H1 (cell line): ENCODE results near the gene UBB. TPM values are rescaled to one million over a fixed set of nuclear protein-coding genes. Genes with fewer than 3 reads are reported as not detected.
A peak's percentile ranks its signal among the peaks of the same experiment; 100 is the strongest.

Experiments used
- CTCF ChIA-PET: fragments of 300-600 bp; sonication (Branson Sonifier 250); formaldehyde crosslinking; loops from one replicate; lab custom pipeline; 2021; ENCODE audit not compliant: partially characterized antibody; lab: Charles Lee
- POLR2A ChIA-PET: fragments of 300-600 bp; sonication (Branson Sonifier 250); formaldehyde crosslinking; loops from one replicate; lab custom pipeline; 2021; ENCODE audit warnings: inconsistent platforms; ENCODE audit not compliant: partially characterized antibody; lab: Charles Lee
- DNase-seq, 2 experiments: peaks; one replicate each; pipeline versions ENCODE4 v3.0.0 to v3.0.0-alpha.2; 2010 to 2022; ENCODE audit warnings: low spot score in 2 of 2, low read depth in 1 of 2, mixed read lengths in 1 of 2
- FAIRE-seq: peaks from 2 replicates; lab custom pipeline; 2011; peaks lifted over from hg19 to GRCh38; lab: Jason Lieb, UNC
- H2AFZ ChIP-seq: 2 replicates; pipeline ENCODE4 v1.8.1; 2012; ENCODE audit warnings: low read length, inconsistent platforms
- H2AK5ac ChIP-seq: 2 replicates; pipeline ENCODE4 v1.6.1; 2013; ENCODE audit warnings: low read depth, low read length
- H2BK120ac ChIP-seq: replicated peaks from 2 replicates; pipeline ENCODE3; 2013; ENCODE audit warnings: low read depth, low read length, inconsistent platforms
- H2BK12ac ChIP-seq: 2 replicates; pipeline ENCODE4 v1.6.1; 2013; ENCODE audit warnings: low read depth, low read length
- H2BK15ac ChIP-seq: 2 replicates; pipeline ENCODE4 v1.6.1; 2013; ENCODE audit warnings: low read length
- H2BK20ac ChIP-seq: 2 replicates; pipeline ENCODE4 v1.6.1; 2013; ENCODE audit warnings: low read length
- H2BK5ac ChIP-seq: 2 replicates; pipeline ENCODE4 v1.6.1; 2013; ENCODE audit warnings: low read depth, low read length
- H3K14ac ChIP-seq: 2 replicates; pipeline ENCODE4 v1.6.1; 2013; ENCODE audit warnings: inconsistent platforms; ENCODE audit not compliant: insufficient read length
- H3K18ac ChIP-seq: 2 replicates; pipeline ENCODE4 v1.6.1; 2013; ENCODE audit warnings: low read length; ENCODE audit errors: extremely low read depth
- H3K23ac ChIP-seq: 2 replicates; pipeline ENCODE4 v1.6.1; 2013; ENCODE audit warnings: inconsistent platforms; ENCODE audit not compliant: insufficient read length
- H3K23me2 ChIP-seq: 2 replicates; pipeline ENCODE4 v1.6.1; 2013; ENCODE audit warnings: low read depth, low read length
- H3K27ac ChIP-seq: 2 replicates; pipeline ENCODE4 v1.6.1; 2011; ENCODE audit warnings: low read depth, low read length, inconsistent platforms
- H3K27me3 ChIP-seq, 4 experiments: replicated peaks in 1 of 4; 1 replicate in 1 of 4; 2 replicates in 3 of 4; pipeline versions ENCODE4 v1.6.1 to v1.8.1; 2011 to 2013; ENCODE audit warnings: low read length in 3 of 4, mild to moderate bottlenecking in 3 of 4, inconsistent platforms in 2 of 4, mixed read lengths in 2 of 4, moderate library complexity in 1 of 4; ENCODE audit not compliant: control insufficient read depth in 3 of 4, insufficient read depth in 3 of 4; ENCODE audit errors: extremely low read depth in 1 of 4
- H3K36me3 ChIP-seq, 4 experiments: 2 replicates each; pipeline versions ENCODE4 v1.6.1 to v1.8.1; 2011 to 2013; ENCODE audit warnings: mild to moderate bottlenecking in 4 of 4, low read length in 3 of 4, moderate library complexity in 2 of 4, control low read depth in 1 of 4, inconsistent platforms in 1 of 4; ENCODE audit not compliant: insufficient read depth in 4 of 4, control insufficient read depth in 2 of 4
- H3K4ac ChIP-seq: replicated peaks from 2 replicates; pipeline ENCODE3; 2013; ENCODE audit warnings: low read length, low read depth, mixed read lengths, inconsistent platforms; ENCODE audit not compliant: insufficient read length
- H3K4me1 ChIP-seq, 4 experiments: replicated peaks in 1 of 4; 1 replicate in 1 of 4; 2 replicates in 3 of 4; pipeline versions ENCODE4 v1.6.1 to v1.8.1; 2011 to 2013; ENCODE audit warnings: low read length in 3 of 4, inconsistent platforms in 2 of 4, mixed read lengths in 1 of 4; ENCODE audit not compliant: insufficient read depth in 4 of 4, control insufficient read depth in 3 of 4
- H3K4me2 ChIP-seq, 2 experiments: 2 replicates each; pipeline versions ENCODE4 v1.6.1 to v1.8.1; 2011 to 2013; ENCODE audit warnings: low read depth in 2 of 2, low read length in 2 of 2, control low read depth in 1 of 2, inconsistent platforms in 1 of 2, mild to moderate bottlenecking in 1 of 2; ENCODE audit not compliant: insufficient read depth in 1 of 2
- H3K4me3 ChIP-seq, 4 experiments: fragments of 200-600, 300-600 bp in 1 of 4; sonication (generic), shearing (Covaris generic), sonication (Bioruptor Twin) in 1 of 4; 2 replicates each; pipeline versions ENCODE4 v1.5.1 to v1.8.1; 2011 to 2016; ENCODE audit warnings: low read length in 4 of 4, low read depth in 3 of 4, control low read depth in 2 of 4, inconsistent platforms in 2 of 4, mild to moderate bottlenecking in 2 of 4, mixed read lengths in 1 of 4, moderate library complexity in 1 of 4; ENCODE audit not compliant: insufficient read depth in 2 of 4; ENCODE audit errors: extremely low read depth in 1 of 4
- H3K56ac ChIP-seq: replicated peaks from 2 replicates; pipeline ENCODE3; 2013; ENCODE audit warnings: low read depth, mild to moderate bottlenecking, mixed read lengths, low read length, inconsistent platforms; ENCODE audit not compliant: insufficient read length
- H3K79me1 ChIP-seq: 2 replicates; pipeline ENCODE4 v1.6.1; 2013; ENCODE audit warnings: low read depth, low read length, control low read depth
- H3K79me2 ChIP-seq, 2 experiments: 2 replicates each; pipeline versions ENCODE4 v1.6.1 to v1.8.1; 2012 to 2013; ENCODE audit warnings: low read length in 2 of 2, mild to moderate bottlenecking in 2 of 2, inconsistent platforms in 1 of 2; ENCODE audit not compliant: insufficient read depth in 2 of 2, control insufficient read depth in 1 of 2
- H3K9ac ChIP-seq, 4 experiments: replicated peaks in 1 of 4; 1 replicate in 1 of 4; 2 replicates in 3 of 4; pipeline versions ENCODE4 v1.6.1 to v1.8.1; 2011 to 2013; ENCODE audit warnings: low read depth in 3 of 4, low read length in 3 of 4, control low read depth in 2 of 4, mild to moderate bottlenecking in 2 of 4, moderate library complexity in 2 of 4, inconsistent platforms in 1 of 4; ENCODE audit errors: extremely low read depth in 1 of 4
- H3K9me3 ChIP-seq, 2 experiments: 2 replicates each; pipeline versions ENCODE4 v1.6.1 to v1.8.1; 2012 to 2013; ENCODE audit warnings: mild to moderate bottlenecking in 2 of 2, moderate library complexity in 2 of 2, control low read depth in 1 of 2, inconsistent platforms in 1 of 2, low read depth in 1 of 2, low read length in 1 of 2, mixed read lengths in 1 of 2; ENCODE audit not compliant: insufficient read depth in 2 of 2
- H4K20me1 ChIP-seq, 2 experiments: replicated peaks in 1 of 2; 2 replicates each; pipeline versions ENCODE3 to v1.8.1; 2011 to 2013; ENCODE audit warnings: inconsistent platforms in 2 of 2, low read length in 2 of 2, mild to moderate bottlenecking in 1 of 2; ENCODE audit not compliant: insufficient read depth in 2 of 2, control insufficient read depth in 1 of 2
- H4K5ac ChIP-seq: 2 replicates; pipeline ENCODE4 v1.6.1; 2013; ENCODE audit warnings: low read length, low read depth, mixed read lengths, inconsistent platforms; ENCODE audit not compliant: insufficient read length
- H4K8ac ChIP-seq: 2 replicates; pipeline ENCODE4 v1.8.0; 2013; ENCODE audit warnings: mild to moderate bottlenecking, moderate library complexity, low read length, inconsistent platforms; ENCODE audit not compliant: insufficient read depth; ENCODE audit errors: extremely low read depth
- H4K91ac ChIP-seq: replicated peaks from 2 replicates; pipeline ENCODE3; 2013; ENCODE audit warnings: low read length, mixed read lengths, inconsistent platforms; ENCODE audit not compliant: insufficient read length
- ATF3 ChIP-seq: IDR thresholded peaks from 2 replicates; pipeline ENCODE4 v1.6.1; 2011; ENCODE audit warnings: low read depth, mild to moderate bottlenecking, low read length; ENCODE audit not compliant: insufficient read depth
- BACH1 ChIP-seq: IDR thresholded peaks from 2 replicates; pipeline ENCODE4 v1.6.1; 2012; ENCODE audit warnings: low read length, improper control_type of control experiment
- BCL11A ChIP-seq, 2 experiments: IDR thresholded peaks; one replicate each; pipeline ENCODE4 v1.6.1; 2011; ENCODE audit warnings: low read depth in 2 of 2, low read length in 2 of 2, mild to moderate bottlenecking in 2 of 2
- CEBPB ChIP-seq: IDR thresholded peaks from 2 replicates; pipeline ENCODE4 v1.6.1; 2012; ENCODE audit warnings: low read depth, low read length
- CTBP2 ChIP-seq: IDR thresholded peaks from 2 replicates; pipeline ENCODE4 v1.7.0; 2011; ENCODE audit warnings: borderline replicate concordance, mild to moderate bottlenecking, moderate library complexity, mixed read lengths, low read length; ENCODE audit not compliant: insufficient read depth, insufficient read length
- FOSL1 ChIP-seq: IDR thresholded peaks from 2 replicates; pipeline ENCODE4 v1.6.1; 2011; ENCODE audit warnings: mild to moderate bottlenecking, low read depth, low read length, moderate library complexity; ENCODE audit not compliant: insufficient read depth
- JUN ChIP-seq: IDR thresholded peaks from 2 replicates; pipeline ENCODE4 v1.6.1; 2011; ENCODE audit warnings: low read depth, mild to moderate bottlenecking, improper control_type of control experiment, low read length
- KDM5A ChIP-seq: fragments of 200-600 bp; IDR thresholded peaks from 2 replicates; pipeline ENCODE4 v1.7.1; 2012; ENCODE audit warnings: mild to moderate bottlenecking, low read length, inconsistent platforms, mixed read lengths
- POLR2AphosphoS5 ChIP-seq: IDR thresholded peaks from 2 replicates; pipeline ENCODE4 v1.6.1; 2011; ENCODE audit warnings: low read depth, low read length
- RBBP5 ChIP-seq: IDR thresholded peaks from 2 replicates; pipeline ENCODE4 v1.7.1; 2012; ENCODE audit warnings: low read depth, mild to moderate bottlenecking, inconsistent platforms, low read length, moderate library complexity, borderline replicate concordance
- SIN3A ChIP-seq, 2 experiments: IDR thresholded peaks in 1 of 2; conservative IDR thresholded peaks in 1 of 2; 2 replicates each; pipeline ENCODE4 v1.6.1; 2011 to 2012; ENCODE audit warnings: low read length in 2 of 2, improper control_type of control experiment in 1 of 2, low read depth in 1 of 2, mild to moderate bottlenecking in 1 of 2
- SIRT6 ChIP-seq: IDR thresholded peaks from one replicate; pipeline ENCODE4 v1.7.1; 2012; ENCODE audit warnings: low read length, inconsistent platforms
- YY1 ChIP-seq: IDR thresholded peaks from 2 replicates; pipeline ENCODE4 v1.6.1; 2011; ENCODE audit warnings: low read depth, mild to moderate bottlenecking, low read length
- WGBS, 2 experiments: shearing (Covaris generic) in 1 of 2; methylation state at CpG; one replicate each; pipeline versions ENCODE4 v1.1.6 to v1.1.7; 2013 to 2015; ENCODE audit warnings: low lambda C conversion rate in 2 of 2, mixed read lengths in 2 of 2, inconsistent platforms in 1 of 2, low coverage in 1 of 2, missing lambda C conversion rate in 1 of 2; ENCODE audit not compliant: insufficient replicate concordance in 2 of 2, insufficient coverage in 1 of 2, insufficient read length in 1 of 2; ENCODE audit errors: extremely low coverage in 1 of 2, missing lambda C conversion rate in 1 of 2; 5-methylcytosine and 5-hydroxymethylcytosine counted together
- polyA plus RNA-seq, 7 experiments: library from polyadenylated mRNA; depleted of rRNA in 3 of 7; stranded (reverse) in 5 of 7; unstranded in 2 of 7; fragments of >200 nt in 5 of 7; fragments of 200-250 nt in 2 of 7; gene quantifications; 1 replicate in 5 of 7; 2 replicates in 1 of 7; 4 replicates in 1 of 7; pipeline versions ENCODE4 v1.2.1 to v1.2.3, GENCODE V29; 2011 to 2013; ENCODE audit warnings: missing spikeins in 2 of 7, mixed read lengths in 2 of 7
- total RNA-seq: library from RNA; stranded (reverse); fragmentation: NEBNext Ultra II Directional; extraction: Animal tissue kit (Norgen Biotek cat#: 25700); gene quantifications from 2 replicates; pipeline ENCODE4 v1.2.1, GENCODE V29; 2021

The UBB gene
- total and polyA plus RNA-seq, 2 of the 8 experiments (the other 6 are each of a cell fraction or from before 2014, with no cell fraction given) = 1,597 to 1,605 TPM

- Histone ChIP-seq H4K5ac (peak overlapping the region; percentile 58), H3K14ac (no peak overlapping the region), H4K91ac (peak overlapping the region; percentile 36), H3K23me2 (peaks cover 2% of the 10 kb centered on the region; the same call in 1 of the 2 replicates), H3K9ac (peak overlapping the region; percentile 91 to 96 (median 92)), H2AFZ (0 out of 2 replicates have a peak overlapping the region, but pooled peaks have one; percentile 25), H4K8ac (peak overlapping the region; percentile 71), H3K27ac (peak overlapping the region; percentile 55), H3K4me3 (peak overlapping the region; percentile 78 to 95 (median 86)), H2BK12ac (no peak overlapping the region), H3K4me2 (peak overlapping the region; percentile 66 to 78), H3K23ac (no peak overlapping the region), H2BK120ac (no peak overlapping the region), H3K9me3 (no peaks in the 10 kb centered on the region), H3K79me1 (no peaks in the 10 kb centered on the region), H3K18ac (peak overlapping the region; percentile 62), H4K20me1 (peaks cover 0 to 3% of the 10 kb centered on the region in 2 experiments), H2AK5ac (no peak overlapping the region), H2BK15ac (no peak overlapping the region), H2BK5ac (no peak overlapping the region), H2BK20ac (no peak overlapping the region), H3K4ac (peak overlapping the region; percentile 89), H3K27me3 (no peaks in the 10 kb centered on the region; a peak in 1 of 7 replicates), H3K4me1 (0 out of 7 replicates have a peak, but pooled peaks cover 0 to 2% (median 0%) of the 10 kb centered on the region in 4 experiments), H3K56ac (peak overlapping the region; percentile 62), H3K79me2 (peaks cover 0 to 34% of the 10 kb centered on the region in 2 experiments; a peak in 2 of 4 replicates), H3K36me3 (peaks cover 19 to 25% (median 20%) of the 10 kb centered on the region in 4 experiments)
- WGBS, 2 experiments = 2% methylated on average over 25 of the region's 25 CpGs; no CpG with 5 or more reads in 1 of the 2 experiments
- FAIRE-seq (no peak), DNase-seq (peak in 1 of 2 experiments; percentile 67)
- POLR2A ChIA-PET = interaction anchor here (0.9 to 6.7 kb wide), 20 partner anchors 10 to 151 kb away, joined by 3 to 71 read pairs (median 5); partner anchors contain the start of genes NCOR1, PIGL and UBB
- CTCF ChIA-PET = interaction anchor here (0.9 to 5.7 kb wide), 4 partner anchors 9 to 132 kb away, joined by 3 to 44 read pairs (median 5); no protein-coding TSS in a partner anchor
- TF ChIP-seq POLR2AphosphoS5 (0 out of 2 replicates have a peak, but pooled peaks have one; percentile 56), ATF3 (no peak), BCL11A (IDR thresholded peaks at IDR 0.05; ENCODE audit: low read depth in 2 of 2, low read length in 2 of 2) (no peak), KDM5A (no peak), YY1 (no peak; the same call in 1 of the 2 replicates), SIN3A (conservative IDR thresholded peaks at IDR 0.05 in 1 of 2, IDR thresholded peaks at IDR 0.05 in 1 of 2; ENCODE audit: low read depth in 1 of 2, low read length in 2 of 2) (no peak; a peak in 1 of 4 replicates), FOSL1 (no peak), JUN (no peak), CEBPB (no peak), SIRT6 (no peak), RBBP5 (no peak; the same call in 1 of the 2 replicates), CTBP2 (no peak), BACH1 (peak; percentile 10; the same call in 1 of the 2 replicates)
These were observed 28.6 kb upstream of the UBB start for GRCh38 chr17:16352303-16352666.
